Globus pallidus (tissue), 1 donor: ENCODE data around the gene ICA1L.
A peak's percentile ranks its signal among the peaks of the same experiment; 100 is the strongest.
"Not testable (repeated sequence)": the region's sequence is repeated elsewhere in the genome, so short reads cannot be mapped to it uniquely, and the experiment has no call there.

ENCODE experiments used
- DNase-seq: peaks from one replicate; pipeline ENCODE4 v3.0.0-alpha.2; 2015; ENCODE audit warnings: low spot score

Gene ICA1L

GRCh38 chr2:202847693-202848524 lies 23.7 kb downstream of the ICA1L start:
- no peak for DNase-seq

- DNase-seq: no peak
Measured at GRCh38 chr2:202844656-202845055, 26.9 kb downstream of the ICA1L start.

- no peak for DNase-seq
Measured at GRCh38 chr2:202842690-202843089, 28.9 kb downstream of the ICA1L start.

DNA sequence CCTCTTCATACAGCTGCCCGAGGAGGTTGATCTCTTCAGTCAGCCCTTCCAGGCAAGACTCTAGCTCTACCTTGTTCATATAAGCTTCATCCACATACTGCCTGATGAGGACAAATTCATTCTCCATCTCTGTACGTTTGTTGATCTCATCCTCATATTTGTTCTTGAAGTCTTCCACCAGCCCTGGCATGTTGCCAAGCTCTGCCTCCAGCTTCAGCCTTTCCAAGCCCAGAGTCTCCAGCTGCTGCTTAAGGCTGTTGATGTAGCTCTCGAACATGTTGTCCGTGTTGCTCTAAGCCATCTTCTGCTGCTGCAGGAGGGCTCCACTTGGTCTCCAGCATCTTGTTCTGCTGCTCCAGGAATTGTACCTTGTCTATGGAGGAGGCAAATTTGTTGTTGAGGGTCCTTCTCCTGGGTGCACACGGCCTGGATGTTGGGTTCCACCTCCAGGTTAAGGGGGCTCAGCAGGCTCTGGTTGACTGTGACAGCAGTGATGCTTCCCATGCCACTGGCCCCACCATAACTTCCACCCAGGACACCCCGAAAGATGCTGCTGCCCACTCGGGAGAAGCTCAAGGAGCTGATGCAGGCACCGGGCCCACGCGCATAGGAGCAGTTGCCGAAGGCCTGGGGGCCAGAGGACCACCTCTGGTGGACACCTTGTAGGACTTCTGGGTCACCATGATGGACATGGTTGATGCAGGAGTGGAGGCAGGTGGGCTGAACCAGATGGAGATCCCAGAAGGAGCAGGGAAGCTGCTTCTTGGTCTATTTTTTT lies 30.3 kb downstream of the ICA1L start:
- DNase-seq: no peak

DNA sequence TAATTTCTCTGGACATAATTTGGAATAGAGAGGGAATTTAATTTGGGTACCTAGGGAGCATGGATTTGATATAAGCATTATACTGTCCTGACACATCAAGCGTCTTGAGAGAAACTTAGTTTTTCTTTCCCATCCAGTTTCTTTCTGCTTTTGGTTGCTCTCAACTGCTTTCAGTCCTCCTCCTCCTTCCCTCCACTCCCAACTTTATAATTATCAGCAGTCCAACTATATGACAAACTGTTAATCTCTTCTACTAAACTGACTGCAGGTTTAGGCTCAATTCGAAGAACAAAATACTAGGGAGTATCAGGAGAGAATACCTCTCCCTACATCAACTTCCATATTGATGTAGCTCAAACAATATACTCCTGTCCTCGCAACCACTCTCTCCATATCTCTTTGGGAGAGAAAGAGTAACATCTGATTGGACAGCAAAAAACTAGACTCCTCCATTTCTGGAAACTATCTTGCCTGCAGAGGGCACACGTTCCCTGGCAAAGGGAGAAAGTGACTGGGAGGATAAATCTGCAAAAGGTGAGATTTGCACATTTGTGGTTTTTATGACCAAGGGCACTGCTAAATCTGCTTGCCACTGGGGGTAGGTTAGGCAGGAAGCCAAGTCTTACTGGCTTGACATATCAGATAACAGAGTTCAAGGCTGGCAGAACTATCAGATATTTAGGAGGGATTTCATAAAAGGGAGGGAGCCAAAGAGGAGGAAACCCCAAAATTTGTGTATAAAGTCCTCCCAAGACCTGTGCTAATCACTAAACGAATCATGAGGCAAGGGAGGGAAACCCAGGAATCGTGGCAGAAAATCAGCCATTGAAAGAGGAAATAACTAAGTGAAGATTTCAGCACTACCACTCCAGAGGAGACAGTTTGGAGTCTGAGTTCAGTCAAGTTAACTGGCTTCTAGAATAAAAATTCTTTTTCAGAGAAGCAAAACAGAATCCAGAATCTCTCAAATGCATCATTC lies 40.0 kb downstream of the ICA1L start:
- peak; percentile 18 for DNase-seq

DNA sequence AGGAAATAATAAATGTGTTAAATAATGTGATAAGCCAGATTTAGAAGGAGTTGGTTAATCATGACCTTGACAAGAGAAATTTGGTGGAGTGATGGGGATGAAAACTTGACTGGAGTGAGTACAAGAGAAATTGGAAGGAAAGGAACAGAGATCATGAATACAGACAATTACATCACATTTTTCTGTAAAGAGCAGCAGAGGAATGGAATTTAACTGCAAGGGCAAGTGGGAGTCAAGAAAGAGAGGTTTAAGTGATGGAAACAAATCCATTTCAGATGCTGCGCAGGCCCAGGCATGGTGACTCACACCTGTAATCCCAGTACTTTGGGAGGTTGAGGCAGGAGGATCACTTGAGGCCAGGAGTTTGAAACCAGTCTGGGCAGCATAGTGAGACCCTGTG lies 46.7 kb downstream of the ICA1L start:
- no peak for DNase-seq

GRCh38 chr2:202822411-202822810 lies 49.2 kb downstream of the ICA1L start:
- no peak for DNase-seq

DNA sequence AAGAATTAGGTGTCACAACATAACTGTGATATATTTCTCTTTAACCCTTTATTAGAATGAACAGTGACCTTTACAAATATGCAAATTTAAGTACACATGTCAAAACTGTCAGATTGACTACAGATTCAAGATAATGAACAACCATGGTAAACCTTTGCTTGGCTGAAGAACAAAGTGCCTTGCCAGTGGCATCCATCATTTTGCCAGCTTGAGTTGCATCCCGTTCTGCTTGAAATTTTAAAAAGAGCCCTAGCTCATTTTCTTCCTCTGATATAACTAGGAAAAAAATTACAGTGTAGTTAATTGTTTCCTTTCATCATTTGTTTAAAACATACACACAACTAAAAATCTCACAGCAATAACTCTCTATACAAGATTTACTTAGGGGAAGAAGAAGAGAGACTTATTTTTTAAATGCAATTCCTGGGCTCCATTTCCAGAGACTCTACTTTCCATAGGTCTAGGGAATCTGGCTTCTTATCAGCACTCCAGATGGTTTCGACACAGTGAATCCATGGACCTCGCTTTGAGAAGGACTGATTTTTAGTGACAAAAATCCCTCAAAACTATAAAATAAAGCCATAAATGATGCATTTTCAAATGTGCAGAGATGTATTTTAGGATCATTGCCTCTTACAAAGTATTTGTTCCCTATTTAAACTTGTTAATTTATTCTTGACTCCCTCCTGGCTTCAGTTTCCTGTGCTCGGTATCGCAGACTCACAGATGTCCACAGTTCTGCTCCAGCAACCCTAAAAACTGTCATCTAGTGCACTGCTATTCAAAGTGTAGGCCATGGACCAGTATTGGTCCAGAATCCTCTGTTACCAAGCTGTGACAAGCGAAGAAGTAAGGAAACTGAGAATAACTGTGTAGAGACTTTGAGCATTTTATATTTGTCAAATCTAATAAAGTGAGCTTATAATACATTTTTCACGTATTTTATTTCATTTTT lies 50.1 kb downstream of the ICA1L start:
- DNase-seq: no peak

DNA sequence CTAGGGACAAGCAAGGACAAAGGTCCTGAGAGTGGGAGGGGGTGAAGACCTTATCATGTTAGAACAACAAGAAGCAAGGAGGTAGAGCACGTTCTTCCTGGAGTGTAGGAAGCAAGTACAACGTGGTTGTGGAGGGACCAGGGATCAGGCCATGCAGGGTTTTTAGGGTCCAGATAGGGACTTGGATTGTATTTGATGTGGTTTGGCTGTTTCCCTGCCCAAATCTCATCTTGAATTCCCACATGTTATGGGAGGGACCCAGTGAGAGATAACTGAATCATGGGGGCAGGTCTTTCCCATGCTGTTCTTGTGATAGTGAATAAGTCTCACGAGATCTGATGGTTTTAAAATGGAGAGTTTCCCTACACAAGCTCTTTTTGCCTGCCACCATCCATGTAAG lies 53.2 kb downstream of the ICA1L start:
- no peak for DNase-seq

GRCh38 chr2:202817771-202818170 lies 53.8 kb downstream of the ICA1L start:
- no peak for DNase-seq

DNA sequence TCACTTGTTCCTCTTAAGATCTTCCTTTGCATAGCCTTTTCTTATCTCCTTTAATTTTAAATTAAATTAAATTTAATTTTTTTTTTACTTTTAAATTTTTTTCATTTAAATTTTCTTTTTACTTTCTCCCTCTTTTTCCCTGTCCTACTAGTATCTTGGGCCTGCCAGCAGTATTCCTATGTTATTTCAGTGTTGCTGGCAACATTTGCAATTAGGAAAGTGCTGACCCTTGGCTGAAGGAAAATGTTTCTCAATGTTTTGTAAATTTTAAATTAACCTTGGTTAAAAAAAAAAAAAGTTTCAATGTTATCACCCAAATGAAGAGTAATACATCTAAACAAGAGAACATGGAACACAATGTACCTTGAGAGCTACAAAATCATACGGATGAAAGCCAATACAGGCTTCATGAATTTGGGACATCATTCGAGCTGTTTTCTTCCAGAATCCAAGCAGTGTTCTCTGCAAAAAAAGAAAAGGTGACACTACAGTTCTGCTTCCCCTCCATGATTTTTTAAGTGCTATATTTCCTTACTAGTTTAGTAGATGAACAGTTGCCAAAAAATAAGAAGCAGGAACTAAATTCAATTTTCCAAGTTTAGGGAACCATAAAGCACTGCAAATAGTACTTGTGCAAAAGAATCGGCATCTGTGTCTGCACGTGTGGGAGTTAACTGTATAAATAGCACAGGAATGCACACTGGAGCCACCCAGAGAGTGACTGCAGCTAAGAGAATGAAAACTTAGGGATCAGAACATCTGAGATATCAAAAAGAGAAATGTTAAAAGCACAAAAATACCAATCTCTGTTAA lies 55.8 kb downstream of the ICA1L start:
- DNase-seq: no peak

DNA sequence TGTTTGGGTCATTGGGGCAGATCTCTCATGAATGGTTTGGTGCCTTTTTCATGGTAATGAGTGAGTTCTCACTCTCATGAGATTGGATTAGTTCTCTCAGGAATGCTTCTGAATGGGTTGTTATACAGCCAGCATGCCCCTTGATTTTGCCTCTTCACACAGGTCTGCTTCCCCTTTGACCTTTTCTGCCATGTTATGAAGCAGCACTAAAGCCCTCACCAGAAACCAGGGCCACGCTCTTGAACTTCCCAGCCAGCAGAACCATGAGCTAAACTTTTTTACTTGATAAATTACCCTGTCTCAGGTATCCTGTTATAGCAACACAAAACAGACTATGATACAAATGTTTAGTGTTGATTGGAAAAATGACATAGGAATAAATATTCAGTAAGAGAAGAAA lies 57.3 kb downstream of the ICA1L start:
- DNase-seq: no peak

DNA sequence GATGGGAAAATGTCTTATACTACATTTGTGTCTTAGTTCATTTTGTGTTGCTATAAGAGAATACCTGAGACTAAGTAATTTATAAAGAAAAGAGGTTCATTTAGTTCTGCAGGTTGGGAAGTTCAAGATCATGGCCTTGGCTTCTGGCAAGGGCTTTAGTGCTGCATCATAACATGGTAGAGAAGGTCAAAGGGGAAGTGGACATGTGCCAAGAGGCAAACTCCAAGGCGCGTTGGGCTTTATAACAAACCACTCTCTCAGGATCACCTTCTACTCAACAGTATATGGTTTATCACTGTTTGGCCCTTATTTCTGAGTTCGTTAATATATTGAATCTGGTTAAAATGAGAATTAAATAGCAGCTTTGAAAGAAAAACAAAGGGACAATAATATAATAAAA lies 58.2 kb downstream of the ICA1L start:
- no peak for DNase-seq

DNA sequence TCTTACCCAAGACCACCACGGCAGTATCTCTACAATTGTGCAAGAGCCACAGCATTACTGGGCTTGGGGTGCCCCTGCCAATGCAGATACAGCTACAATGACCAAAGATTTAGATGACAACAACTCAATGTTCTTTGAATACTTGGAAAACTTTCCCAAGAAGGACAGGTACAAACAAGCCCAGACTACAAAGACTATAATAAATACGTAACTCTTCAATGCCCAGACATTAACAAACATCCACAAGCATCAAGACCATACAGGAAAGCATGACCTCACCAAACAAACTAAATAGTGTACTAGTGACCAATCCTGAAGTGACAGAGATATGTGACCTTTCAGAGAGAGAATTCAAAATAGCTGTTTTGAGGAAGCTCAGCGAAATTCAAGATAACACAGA lies 62.8 kb downstream of the ICA1L start:
- DNase-seq: no peak

DNA sequence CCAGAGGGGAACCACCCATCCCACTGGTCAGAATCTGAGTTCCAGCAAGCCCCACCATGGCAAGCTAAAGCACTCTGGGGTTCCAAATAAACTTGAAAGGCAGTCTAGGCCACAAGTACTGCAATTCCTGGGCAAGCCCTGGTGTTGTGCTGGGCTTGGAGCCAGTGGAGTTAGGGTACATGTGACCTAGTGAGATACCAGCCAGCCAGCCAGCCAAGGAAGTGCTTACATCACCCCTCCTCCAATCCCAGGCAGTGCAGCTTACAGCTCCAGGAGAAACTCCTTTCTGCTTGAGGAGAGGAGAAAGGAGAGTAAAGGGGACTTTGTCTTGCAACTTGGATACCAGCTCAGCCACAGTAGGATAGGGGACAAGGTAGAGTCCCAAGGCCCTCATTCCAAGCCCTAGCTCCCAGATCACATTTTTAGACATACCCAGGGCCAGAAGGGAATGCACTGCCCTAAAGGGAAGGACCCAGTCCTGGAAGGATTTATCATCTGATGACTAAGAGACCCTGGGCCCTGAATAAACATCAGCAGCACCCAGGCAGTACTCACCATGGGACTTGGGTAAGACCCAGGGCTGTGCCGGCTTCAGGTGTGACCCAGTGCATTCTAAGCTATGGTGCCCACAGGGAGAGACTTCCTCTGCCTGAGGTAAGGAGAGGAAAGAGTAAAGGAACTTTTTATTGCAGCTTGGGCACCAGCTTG lies 64.0 kb downstream of the ICA1L start:
- DNase-seq: peak; percentile 75

DNA sequence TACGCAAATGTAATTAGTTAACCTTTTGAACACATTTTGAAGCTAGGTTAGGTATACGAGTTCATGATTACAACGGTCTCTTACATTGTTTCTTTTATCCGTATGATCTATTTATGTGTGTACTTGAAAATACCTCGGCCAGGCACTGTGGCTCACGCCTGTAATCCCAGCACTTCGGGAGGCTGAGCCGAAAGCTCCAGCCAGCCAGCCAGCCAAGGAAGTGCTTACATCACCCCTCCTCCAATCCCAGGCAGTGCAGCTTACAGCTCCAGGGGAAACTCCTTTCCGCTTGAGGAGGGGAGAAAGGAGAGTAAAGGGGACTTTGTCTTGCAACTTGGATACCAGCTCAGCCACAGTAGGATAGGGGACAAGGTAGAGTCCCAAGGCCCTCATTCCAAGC lies 65.7 kb downstream of the ICA1L start:
- not testable (repeated sequence) for DNase-seq

- no peak for DNase-seq
Measured at GRCh38 chr2:202797944-202798343, 73.6 kb downstream of the ICA1L start.

GRCh38 chr2:202790676-202791075 lies 80.9 kb downstream of the ICA1L start:
- no peak for DNase-seq

DNA sequence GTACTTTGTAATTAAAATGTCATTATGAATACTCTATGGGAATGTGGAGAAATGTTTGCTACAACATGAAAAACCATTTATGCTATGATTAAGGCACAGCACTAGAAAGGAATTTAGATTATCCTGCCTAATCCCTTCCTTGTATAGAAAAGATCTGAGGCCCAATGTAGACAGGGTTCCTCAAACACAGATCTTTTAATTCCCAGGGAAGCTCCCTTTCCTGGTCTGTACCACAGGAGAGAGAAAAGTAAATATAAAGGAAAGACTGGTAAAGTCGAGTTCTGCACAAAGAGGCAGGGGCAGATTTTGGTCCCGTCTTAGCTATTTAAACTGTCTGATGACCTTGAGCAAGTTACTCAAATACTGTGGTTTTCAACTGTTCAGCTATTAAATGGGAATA lies 84.7 kb downstream of the ICA1L start:
- no peak for DNase-seq
